Kidney epithelial cell (primary cell): ENCODE data around the gene RGS5. TPM values are rescaled to one million over a fixed set of nuclear protein-coding genes. Genes with fewer than 3 reads are reported as not detected.

ENCODE experiments used
- DNase-seq: peaks from one replicate; pipeline ENCODE4 v3.0.0-alpha.2; 2010; ENCODE audit warnings: low read depth
- H3K27me3 ChIP-seq: 2 replicates; pipeline ENCODE4 v1.6.0; 2011; ENCODE audit warnings: low read length; ENCODE audit not compliant: control insufficient read depth, insufficient read depth
- H3K36me3 ChIP-seq: 2 replicates; pipeline ENCODE4 v1.5.1; 2011; ENCODE audit warnings: low read length; ENCODE audit not compliant: control insufficient read depth, insufficient read depth
- H3K4me3 ChIP-seq: 2 replicates; pipeline ENCODE4 v1.5.1; 2011; ENCODE audit warnings: low read depth, mild to moderate bottlenecking, control low read depth, low read length
- CTCF ChIP-seq: IDR thresholded peaks from 2 replicates; pipeline ENCODE4 v1.5.1; 2011; ENCODE audit warnings: mild to moderate bottlenecking, moderate library complexity, low read length, control low read depth, inconsistent platforms; ENCODE audit not compliant: insufficient read depth, poor library complexity, severe bottlenecking
- total RNA-seq: library from RNA; depleted of rRNA; stranded (reverse); fragments of >200 nt; gene quantifications from 2 replicates; pipeline ENCODE4 v1.2.3, GENCODE V29; 2015

RGS5 gene
- total RNA-seq, 1 donor from 2014 or later = 1.8 TPM

GRCh38 chr1:163176797-163177196 lies 25.9 kb downstream of the RGS5 start:
- Histone ChIP-seq H3K27me3 (no peaks in the 10 kb centered on the region), H3K36me3 (no peaks in the 10 kb centered on the region), H3K4me3 (no peak overlapping the region)
- TF ChIP-seq CTCF = no peak
- DNase-seq = no peak

- Histone ChIP-seq H3K27me3 (no peaks in the 10 kb centered on the region), H3K4me3 (no peak overlapping the region), H3K36me3 (no peaks in the 10 kb centered on the region)
- peak; percentile 82 for TF ChIP-seq CTCF
- peak; percentile 21 for DNase-seq
Measured at GRCh38 chr1:163174524-163175437, 27.9 kb downstream of the RGS5 start.

- Histone ChIP-seq H3K27me3 (no peaks in the 10 kb centered on the region), H3K36me3 (no peaks in the 10 kb centered on the region), H3K4me3 (no peak overlapping the region)
- no peak for TF ChIP-seq CTCF
- DNase-seq = no peak
Measured at GRCh38 chr1:163173121-163173520, 29.6 kb downstream of the RGS5 start.

GRCh38 chr1:163172596-163172995 lies 30.1 kb downstream of the RGS5 start:
- no peak overlapping the region for H3K4me3 ChIP-seq
- DNase-seq = no peak
- no peaks in the 10 kb centered on the region for H3K36me3 ChIP-seq
- H3K27me3 ChIP-seq = no peaks in the 10 kb centered on the region
- TF ChIP-seq CTCF = no peak

- Histone ChIP-seq H3K36me3 (no peaks in the 10 kb centered on the region), H3K27me3 (no peaks in the 10 kb centered on the region), H3K4me3 (no peak overlapping the region)
- DNase-seq = no peak
- no peak for TF ChIP-seq CTCF
Measured at GRCh38 chr1:163171826-163172225, 30.9 kb downstream of the RGS5 start.
